GM23338 (cell line): Measurements from ENCODE around the gene LIPA. TPM values are rescaled to one million over a fixed set of nuclear protein-coding genes. Genes with fewer than 3 reads are reported as not detected.

Source experiments
- ATAC-seq: fragments of 200-7000 bp; cut with Tn5 transposase; 3 replicates; pipeline ENCODE4 v1.9.1; 2020
- DNase-seq: peaks from one replicate; pipeline ENCODE4 v3.0.0-alpha.2; 2015; ENCODE audit warnings: low spot score
- H2AFZ ChIP-seq: fragments of 200-600 bp; sonication (generic); 2 replicates; pipeline ENCODE4 v1.8.0; 2016; ENCODE audit warnings: antibody characterized with exemption, mild to moderate bottlenecking, moderate library complexity
- H3F3A ChIP-seq: fragments of 200-600 bp; sonication (generic); replicated peaks from 2 replicates; pipeline ENCODE4 v1.8.0; 2017; ENCODE audit warnings: antibody characterized with exemption, mixed run types, low read depth
- H3K27ac ChIP-seq: fragments of 200-600 bp; sonication (generic); 2 replicates; pipeline ENCODE4 v1.6.1; 2016; ENCODE audit warnings: low read depth
- H3K27me3 ChIP-seq: fragments of 200-600 bp; sonication (generic); 2 replicates; pipeline ENCODE4 v1.8.0; 2016; ENCODE audit warnings: mild to moderate bottlenecking, mixed run types, moderate library complexity; ENCODE audit not compliant: insufficient read depth
- H3K36me3 ChIP-seq: fragments of 200-600 bp; sonication (generic); 2 replicates; pipeline ENCODE4 v1.8.0; 2016; ENCODE audit warnings: mild to moderate bottlenecking; ENCODE audit not compliant: insufficient read depth
- H3K4me1 ChIP-seq: fragments of 200-600 bp; sonication (generic); 2 replicates; pipeline ENCODE4 v1.8.0; 2016; ENCODE audit warnings: mild to moderate bottlenecking, moderate library complexity; ENCODE audit not compliant: insufficient read depth
- H3K4me2 ChIP-seq: fragments of 200-600 bp; sonication (generic); 2 replicates; pipeline ENCODE4 v1.7.1; 2017; ENCODE audit warnings: mixed run types
- H3K4me3 ChIP-seq: fragments of 200-600 bp; sonication (generic); 2 replicates; pipeline ENCODE4 v1.6.1; 2016; ENCODE audit warnings: mixed run types
- H3K79me2 ChIP-seq: fragments of 200-600 bp; sonication (generic); replicated peaks from 2 replicates; pipeline ENCODE4 v1.8.0; 2017; ENCODE audit warnings: mild to moderate bottlenecking; ENCODE audit not compliant: insufficient read depth
- H3K9me2 ChIP-seq: fragments of 200-600 bp; sonication (generic); 2 replicates; pipeline ENCODE4 v1.8.0; 2017; ENCODE audit not compliant: insufficient read depth
- H4K20me1 ChIP-seq: fragments of 200-600 bp; sonication (generic); replicated peaks from 2 replicates; pipeline ENCODE4 v1.8.0; 2017; ENCODE audit warnings: mild to moderate bottlenecking; ENCODE audit not compliant: insufficient read depth
- H3K27ac Mint-ChIP-seq: 2 replicates; pipeline ENCODE4 v1.8.0; 2020; ENCODE audit warnings: inconsistent platforms, mild to moderate bottlenecking, moderate library complexity, mixed read lengths
- H3K27me3 Mint-ChIP-seq: 3 replicates; pipeline ENCODE4 v1.8.0; 2022; ENCODE audit warnings: low read depth, mild to moderate bottlenecking, moderate library complexity, mixed read lengths, inconsistent platforms; ENCODE audit not compliant: insufficient read depth, poor library complexity
- H3K36me3 Mint-ChIP-seq: 3 replicates; pipeline ENCODE4 v1.8.0; 2021; ENCODE audit warnings: low read depth, mild to moderate bottlenecking, inconsistent platforms, moderate library complexity, mixed read lengths
- H3K4me1 Mint-ChIP-seq: 3 replicates; pipeline ENCODE4 v1.8.0; 2020; ENCODE audit warnings: mild to moderate bottlenecking, inconsistent platforms, mixed read lengths
- H3K4me3 Mint-ChIP-seq: 3 replicates; pipeline ENCODE4 v1.8.0; 2021; ENCODE audit warnings: moderate library complexity, mild to moderate bottlenecking, inconsistent platforms, mixed read lengths
- H3K9me3 Mint-ChIP-seq: 3 replicates; pipeline ENCODE4 v1.8.0; 2020; ENCODE audit warnings: moderate library complexity, mild to moderate bottlenecking, inconsistent platforms, mixed read lengths
- CREB1 ChIP-seq: fragments of 250-450 bp; sonication (Bioruptor Pico); IDR thresholded peaks from 2 replicates; pipeline ENCODE4 v1.5.0; 2020; ENCODE audit warnings: low read depth, mild to moderate bottlenecking, moderate library complexity
- EZH2 ChIP-seq: fragments of 200-600 bp; sonication (generic); IDR thresholded peaks from one replicate; pipeline ENCODE4 v1.8.0; 2017; ENCODE audit warnings: antibody characterized with exemption, mild to moderate bottlenecking, low read depth; ENCODE audit not compliant: unreplicated experiment
- EZH2phosphoT487 ChIP-seq: fragments of 200-600 bp; sonication (generic); IDR thresholded peaks from one replicate; pipeline ENCODE4 v1.8.1; 2018; ENCODE audit warnings: antibody characterized with exemption; ENCODE audit not compliant: unreplicated experiment
- JUNB ChIP-seq: IDR thresholded peaks from one replicate; pipeline ENCODE4 v1.6.1; 2016; ENCODE audit warnings: antibody characterized with exemption; ENCODE audit not compliant: unreplicated experiment
- NANOG ChIP-seq: IDR thresholded peaks from 2 replicates; pipeline ENCODE4 v1.6.1; 2016; ENCODE audit warnings: antibody characterized with exemption, borderline replicate concordance
- POLR2AphosphoS5 ChIP-seq: IDR thresholded peaks from 2 replicates; pipeline ENCODE4 v1.6.1; 2016; ENCODE audit warnings: antibody characterized with exemption, low read depth
- STAT1 ChIP-seq: IDR thresholded peaks from one replicate; pipeline ENCODE4 v1.6.1; 2016; ENCODE audit warnings: antibody characterized with exemption; ENCODE audit not compliant: unreplicated experiment
- ZNF114 ChIP-seq: fragments of 250-450 bp; sonication (Bioruptor Pico); IDR thresholded peaks from 2 replicates; pipeline ENCODE4 v1.5.0; 2020; ENCODE audit warnings: mild to moderate bottlenecking, moderate library complexity
- ZNF331 ChIP-seq: fragments of 250-450 bp; sonication (Bioruptor Pico); IDR thresholded peaks from 2 replicates; pipeline ENCODE4 v1.5.0; 2020; ENCODE audit warnings: low read depth, mild to moderate bottlenecking, moderate library complexity
- polyA plus RNA-seq: library from polyadenylated mRNA; unstranded; fragments of >200 nt; fragmentation: Nextera tagmentation; extraction: Ambion mirVana; gene quantifications from 2 replicates; pipeline ENCODE4 v1.2.1, GENCODE V29; 2016
- total RNA-seq: library from RNA; depleted of rRNA; stranded (reverse); fragments of >200 nt; shearing (Covaris generic); gene quantifications from 2 replicates; pipeline ENCODE4 v1.2.3, GENCODE V29; 2014
- TF ChIP-seq, protein P1 (sequence below): IDR thresholded peaks from 2 replicates; pipeline ENCODE4 v1.6.1; 2016; ENCODE audit warnings: antibody characterized with exemption
- TF ChIP-seq, protein P2 (sequence below): fragments of 250-450 bp; sonication (Bioruptor Pico); IDR thresholded peaks from 2 replicates; pipeline ENCODE4 v1.5.0; 2020; ENCODE audit warnings: mild to moderate bottlenecking, moderate library complexity
- TF ChIP-seq, protein P3 (sequence below): IDR thresholded peaks from one replicate; pipeline ENCODE4 v1.6.1; 2018; ENCODE audit warnings: antibody characterized with exemption; ENCODE audit not compliant: unreplicated experiment
- TF ChIP-seq, protein P4 (sequence below), 2 experiments: fragments of 200-600 bp in 1 of 2; sonication (generic) in 1 of 2; conservative IDR thresholded peaks; 2 replicates each; pipeline versions ENCODE4 v1.5.1 to v1.6.1; 2016 to 2017; ENCODE audit warnings: antibody characterized with exemption in 2 of 2, low read depth in 2 of 2, mild to moderate bottlenecking in 2 of 2, moderate library complexity in 1 of 2

Gene LIPA
- total and polyA plus RNA-seq, 2 experiments from 2014 or later: 37.8 to 86.3 TPM

DNA sequence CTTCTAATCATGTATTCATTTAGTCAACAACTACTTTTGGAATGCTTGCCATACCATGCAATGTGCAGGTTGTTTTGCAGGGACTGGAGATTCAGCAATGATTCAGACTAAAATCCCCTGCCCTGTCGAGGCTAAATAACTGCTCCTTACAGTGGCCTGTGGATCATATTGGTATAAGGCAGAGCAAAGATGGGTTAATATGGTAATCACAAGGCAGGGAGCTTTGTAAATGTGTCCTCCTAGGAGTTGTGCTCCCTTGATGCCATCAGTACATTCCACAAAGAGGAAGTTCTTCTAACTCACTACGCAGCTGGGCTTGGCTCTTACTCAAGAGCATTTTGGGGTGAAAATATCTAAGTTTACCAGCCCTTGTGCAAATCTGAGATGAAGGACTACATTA is 49.7 kb upstream of the LIPA start:
- H2AFZ ChIP-seq: no peak overlapping the region
- H3K4me1 Mint-ChIP-seq: peaks cover 24% of the 10 kb centered on the region

More for the DNA sequence above, 49.7 kb upstream of the LIPA start:
- Histone ChIP-seq H3K36me3 (no peaks in the 10 kb centered on the region), H4K20me1 (no peaks in the 10 kb centered on the region), H3F3A (no peaks in the 10 kb centered on the region), H3K27ac (no peak overlapping the region), H3K9me2 (no peaks in the 10 kb centered on the region), H3K4me3 (no peak overlapping the region), H3K79me2 (no peaks in the 10 kb centered on the region), H3K4me1 (peaks cover 13% of the 10 kb centered on the region; the same call in 1 of the 2 replicates), H3K27me3 (no peaks in the 10 kb centered on the region), H3K4me2 (no peak overlapping the region)
- H3K27me3 Mint-ChIP-seq: peaks cover 1% of the 10 kb centered on the region
- no peaks in the 10 kb centered on the region for H3K9me3 Mint-ChIP-seq
- H3K36me3 Mint-ChIP-seq: no peaks in the 10 kb centered on the region
- DNase-seq (no peak), ATAC-seq (no peak)
- H3K27ac Mint-ChIP-seq: no peak overlapping the region; the same call in 1 of the 2 replicates
- no peak for TF ChIP-seq STAT1
- TF ChIP-seq, protein P1, sequence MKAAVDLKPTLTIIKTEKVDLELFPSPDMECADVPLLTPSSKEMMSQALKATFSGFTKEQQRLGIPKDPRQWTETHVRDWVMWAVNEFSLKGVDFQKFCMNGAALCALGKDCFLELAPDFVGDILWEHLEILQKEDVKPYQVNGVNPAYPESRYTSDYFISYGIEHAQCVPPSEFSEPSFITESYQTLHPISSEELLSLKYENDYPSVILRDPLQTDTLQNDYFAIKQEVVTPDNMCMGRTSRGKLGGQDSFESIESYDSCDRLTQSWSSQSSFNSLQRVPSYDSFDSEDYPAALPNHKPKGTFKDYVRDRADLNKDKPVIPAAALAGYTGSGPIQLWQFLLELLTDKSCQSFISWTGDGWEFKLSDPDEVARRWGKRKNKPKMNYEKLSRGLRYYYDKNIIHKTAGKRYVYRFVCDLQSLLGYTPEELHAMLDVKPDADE: no peak
- no peak for TF ChIP-seq CREB1 (CRISPR knock-in tag)
- no peak for TF ChIP-seq JUNB
- TF ChIP-seq, protein P2, sequence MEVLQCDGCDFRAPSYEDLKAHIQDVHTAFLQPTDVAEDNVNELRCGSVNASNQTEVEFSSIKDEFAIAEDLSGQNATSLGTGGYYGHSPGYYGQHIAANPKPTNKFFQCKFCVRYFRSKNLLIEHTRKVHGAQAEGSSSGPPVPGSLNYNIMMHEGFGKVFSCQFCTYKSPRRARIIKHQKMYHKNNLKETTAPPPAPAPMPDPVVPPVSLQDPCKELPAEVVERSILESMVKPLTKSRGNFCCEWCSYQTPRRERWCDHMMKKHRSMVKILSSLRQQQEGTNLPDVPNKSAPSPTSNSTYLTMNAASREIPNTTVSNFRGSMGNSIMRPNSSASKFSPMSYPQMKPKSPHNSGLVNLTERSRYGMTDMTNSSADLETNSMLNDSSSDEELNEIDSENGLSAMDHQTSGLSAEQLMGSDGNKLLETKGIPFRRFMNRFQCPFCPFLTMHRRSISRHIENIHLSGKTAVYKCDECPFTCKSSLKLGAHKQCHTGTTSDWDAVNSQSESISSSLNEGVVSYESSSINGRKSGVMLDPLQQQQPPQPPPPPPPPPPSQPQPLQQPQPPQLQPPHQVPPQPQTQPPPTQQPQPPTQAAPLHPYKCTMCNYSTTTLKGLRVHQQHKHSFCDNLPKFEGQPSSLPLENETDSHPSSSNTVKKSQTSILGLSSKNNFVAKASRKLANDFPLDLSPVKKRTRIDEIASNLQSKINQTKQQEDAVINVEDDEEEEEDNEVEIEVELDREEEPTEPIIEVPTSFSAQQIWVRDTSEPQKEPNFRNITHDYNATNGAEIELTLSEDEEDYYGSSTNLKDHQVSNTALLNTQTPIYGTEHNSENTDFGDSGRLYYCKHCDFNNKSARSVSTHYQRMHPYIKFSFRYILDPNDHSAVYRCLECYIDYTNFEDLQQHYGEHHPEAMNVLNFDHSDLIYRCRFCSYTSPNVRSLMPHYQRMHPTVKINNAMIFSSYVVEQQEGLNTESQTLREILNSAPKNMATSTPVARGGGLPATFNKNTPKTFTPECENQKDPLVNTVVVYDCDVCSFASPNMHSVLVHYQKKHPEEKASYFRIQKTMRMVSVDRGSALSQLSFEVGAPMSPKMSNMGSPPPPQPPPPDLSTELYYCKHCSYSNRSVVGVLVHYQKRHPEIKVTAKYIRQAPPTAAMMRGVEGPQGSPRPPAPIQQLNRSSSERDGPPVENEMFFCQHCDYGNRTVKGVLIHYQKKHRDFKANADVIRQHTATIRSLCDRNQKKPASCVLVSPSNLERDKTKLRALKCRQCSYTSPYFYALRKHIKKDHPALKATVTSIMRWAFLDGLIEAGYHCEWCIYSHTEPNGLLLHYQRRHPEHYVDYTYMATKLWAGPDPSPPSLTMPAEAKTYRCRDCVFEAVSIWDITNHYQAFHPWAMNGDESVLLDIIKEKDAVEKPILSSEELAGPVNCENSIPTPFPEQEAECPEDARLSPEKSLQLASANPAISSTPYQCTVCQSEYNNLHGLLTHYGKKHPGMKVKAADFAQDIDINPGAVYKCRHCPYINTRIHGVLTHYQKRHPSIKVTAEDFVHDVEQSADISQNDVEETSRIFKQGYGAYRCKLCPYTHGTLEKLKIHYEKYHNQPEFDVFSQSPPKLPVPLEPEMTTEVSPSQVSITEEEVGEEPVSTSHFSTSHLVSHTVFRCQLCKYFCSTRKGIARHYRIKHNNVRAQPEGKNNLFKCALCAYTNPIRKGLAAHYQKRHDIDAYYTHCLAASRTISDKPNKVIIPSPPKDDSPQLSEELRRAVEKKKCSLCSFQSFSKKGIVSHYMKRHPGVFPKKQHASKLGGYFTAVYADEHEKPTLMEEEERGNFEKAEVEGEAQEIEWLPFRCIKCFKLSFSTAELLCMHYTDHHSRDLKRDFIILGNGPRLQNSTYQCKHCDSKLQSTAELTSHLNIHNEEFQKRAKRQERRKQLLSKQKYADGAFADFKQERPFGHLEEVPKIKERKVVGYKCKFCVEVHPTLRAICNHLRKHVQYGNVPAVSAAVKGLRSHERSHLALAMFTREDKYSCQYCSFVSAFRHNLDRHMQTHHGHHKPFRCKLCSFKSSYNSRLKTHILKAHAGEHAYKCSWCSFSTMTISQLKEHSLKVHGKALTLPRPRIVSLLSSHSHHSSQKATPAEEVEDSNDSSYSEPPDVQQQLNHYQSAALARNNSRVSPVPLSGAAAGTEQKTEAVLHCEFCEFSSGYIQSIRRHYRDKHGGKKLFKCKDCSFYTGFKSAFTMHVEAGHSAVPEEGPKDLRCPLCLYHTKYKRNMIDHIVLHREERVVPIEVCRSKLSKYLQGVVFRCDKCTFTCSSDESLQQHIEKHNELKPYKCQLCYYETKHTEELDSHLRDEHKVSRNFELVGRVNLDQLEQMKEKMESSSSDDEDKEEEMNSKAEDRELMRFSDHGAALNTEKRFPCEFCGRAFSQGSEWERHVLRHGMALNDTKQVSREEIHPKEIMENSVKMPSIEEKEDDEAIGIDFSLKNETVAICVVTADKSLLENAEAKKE (CRISPR knock-in tag): no peak
- TF ChIP-seq POLR2AphosphoS5: no peak
- TF ChIP-seq ZNF114 (CRISPR knock-in tag): no peak
- TF ChIP-seq EZH2: no peak
- no peak for TF ChIP-seq NANOG
- TF ChIP-seq, protein P3, sequence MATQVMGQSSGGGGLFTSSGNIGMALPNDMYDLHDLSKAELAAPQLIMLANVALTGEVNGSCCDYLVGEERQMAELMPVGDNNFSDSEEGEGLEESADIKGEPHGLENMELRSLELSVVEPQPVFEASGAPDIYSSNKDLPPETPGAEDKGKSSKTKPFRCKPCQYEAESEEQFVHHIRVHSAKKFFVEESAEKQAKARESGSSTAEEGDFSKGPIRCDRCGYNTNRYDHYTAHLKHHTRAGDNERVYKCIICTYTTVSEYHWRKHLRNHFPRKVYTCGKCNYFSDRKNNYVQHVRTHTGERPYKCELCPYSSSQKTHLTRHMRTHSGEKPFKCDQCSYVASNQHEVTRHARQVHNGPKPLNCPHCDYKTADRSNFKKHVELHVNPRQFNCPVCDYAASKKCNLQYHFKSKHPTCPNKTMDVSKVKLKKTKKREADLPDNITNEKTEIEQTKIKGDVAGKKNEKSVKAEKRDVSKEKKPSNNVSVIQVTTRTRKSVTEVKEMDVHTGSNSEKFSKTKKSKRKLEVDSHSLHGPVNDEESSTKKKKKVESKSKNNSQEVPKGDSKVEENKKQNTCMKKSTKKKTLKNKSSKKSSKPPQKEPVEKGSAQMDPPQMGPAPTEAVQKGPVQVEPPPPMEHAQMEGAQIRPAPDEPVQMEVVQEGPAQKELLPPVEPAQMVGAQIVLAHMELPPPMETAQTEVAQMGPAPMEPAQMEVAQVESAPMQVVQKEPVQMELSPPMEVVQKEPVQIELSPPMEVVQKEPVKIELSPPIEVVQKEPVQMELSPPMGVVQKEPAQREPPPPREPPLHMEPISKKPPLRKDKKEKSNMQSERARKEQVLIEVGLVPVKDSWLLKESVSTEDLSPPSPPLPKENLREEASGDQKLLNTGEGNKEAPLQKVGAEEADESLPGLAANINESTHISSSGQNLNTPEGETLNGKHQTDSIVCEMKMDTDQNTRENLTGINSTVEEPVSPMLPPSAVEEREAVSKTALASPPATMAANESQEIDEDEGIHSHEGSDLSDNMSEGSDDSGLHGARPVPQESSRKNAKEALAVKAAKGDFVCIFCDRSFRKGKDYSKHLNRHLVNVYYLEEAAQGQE: no peak
- TF ChIP-seq EZH2phosphoT487: no peak
- TF ChIP-seq, protein P4, sequence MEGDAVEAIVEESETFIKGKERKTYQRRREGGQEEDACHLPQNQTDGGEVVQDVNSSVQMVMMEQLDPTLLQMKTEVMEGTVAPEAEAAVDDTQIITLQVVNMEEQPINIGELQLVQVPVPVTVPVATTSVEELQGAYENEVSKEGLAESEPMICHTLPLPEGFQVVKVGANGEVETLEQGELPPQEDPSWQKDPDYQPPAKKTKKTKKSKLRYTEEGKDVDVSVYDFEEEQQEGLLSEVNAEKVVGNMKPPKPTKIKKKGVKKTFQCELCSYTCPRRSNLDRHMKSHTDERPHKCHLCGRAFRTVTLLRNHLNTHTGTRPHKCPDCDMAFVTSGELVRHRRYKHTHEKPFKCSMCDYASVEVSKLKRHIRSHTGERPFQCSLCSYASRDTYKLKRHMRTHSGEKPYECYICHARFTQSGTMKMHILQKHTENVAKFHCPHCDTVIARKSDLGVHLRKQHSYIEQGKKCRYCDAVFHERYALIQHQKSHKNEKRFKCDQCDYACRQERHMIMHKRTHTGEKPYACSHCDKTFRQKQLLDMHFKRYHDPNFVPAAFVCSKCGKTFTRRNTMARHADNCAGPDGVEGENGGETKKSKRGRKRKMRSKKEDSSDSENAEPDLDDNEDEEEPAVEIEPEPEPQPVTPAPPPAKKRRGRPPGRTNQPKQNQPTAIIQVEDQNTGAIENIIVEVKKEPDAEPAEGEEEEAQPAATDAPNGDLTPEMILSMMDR (conservative IDR thresholded peaks at IDR 0.05; ENCODE audit: low read depth in 2 of 2): no peak
- no peak for TF ChIP-seq ZNF331 (CRISPR knock-in tag)
- H3K4me3 Mint-ChIP-seq: no peak overlapping the region
